Measurements from ENCODE around the gene ERBB2.

DNA sequence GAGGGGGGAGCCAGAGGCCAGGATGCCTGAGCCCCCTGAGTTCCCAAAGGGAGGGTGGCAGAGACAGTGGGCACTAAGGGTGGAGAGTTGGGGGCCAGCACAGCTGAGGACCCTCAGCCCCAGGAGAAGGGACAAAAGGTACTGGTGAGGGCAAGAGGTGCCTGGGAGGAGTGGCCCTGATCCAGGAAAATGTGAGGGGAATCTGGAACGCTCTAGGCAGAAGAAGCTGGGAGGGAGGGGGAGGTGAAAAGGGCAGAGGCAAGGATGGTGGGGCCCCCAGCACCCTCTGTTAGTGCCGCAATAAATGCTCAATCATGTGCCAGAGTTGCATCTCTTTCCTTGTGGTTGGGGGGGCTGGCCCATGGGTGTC lies 33.6 kb upstream of the ERBB2 start:
- TF ChIP-seq ZSCAN12 (CRISPR knock-in tag; IDR thresholded peaks at IDR 0.05) (no peak), SP1 (IDR thresholded peaks at IDR 0.05) (no peak), SP1 (CRISPR knock-in tag; IDR thresholded peaks at IDR 0.05) (no peak), ZHX2 (IDR thresholded peaks at IDR 0.05; ENCODE audit: low read depth) (no peak), ZHX2 (CRISPR knock-in tag; IDR thresholded peaks at IDR 0.05; ENCODE audit: borderline replicate concordance) (no peak), BHLHE40 (IDR thresholded peaks at IDR 0.05; ENCODE audit: low read length) (no peak), JUND (CRISPR knock-in tag; IDR thresholded peaks at IDR 0.05) (no peak), FOXK2 (IDR thresholded peaks at IDR 0.05) (no peak), HMGXB4 (CRISPR knock-in tag; IDR thresholded peaks at IDR 0.05; ENCODE audit: borderline replicate concordance in 1 of 2, low read depth in 1 of 2) (no peak), ZNF687 (CRISPR knock-in tag; IDR thresholded peaks at IDR 0.05) (no peak), TBX2 (CRISPR knock-in tag; IDR thresholded peaks at IDR 0.05; ENCODE audit: borderline replicate concordance) (no peak), EZH2 (conservative IDR thresholded peaks at IDR 0.05; ENCODE audit: low read depth, low read length) (no peak), YY1 (IDR thresholded peaks at IDR 0.05; ENCODE audit: insufficient read depth, insufficient replicate concordance, low read depth, low read length) (no peak)
- TF ChIP-seq, protein P1, sequence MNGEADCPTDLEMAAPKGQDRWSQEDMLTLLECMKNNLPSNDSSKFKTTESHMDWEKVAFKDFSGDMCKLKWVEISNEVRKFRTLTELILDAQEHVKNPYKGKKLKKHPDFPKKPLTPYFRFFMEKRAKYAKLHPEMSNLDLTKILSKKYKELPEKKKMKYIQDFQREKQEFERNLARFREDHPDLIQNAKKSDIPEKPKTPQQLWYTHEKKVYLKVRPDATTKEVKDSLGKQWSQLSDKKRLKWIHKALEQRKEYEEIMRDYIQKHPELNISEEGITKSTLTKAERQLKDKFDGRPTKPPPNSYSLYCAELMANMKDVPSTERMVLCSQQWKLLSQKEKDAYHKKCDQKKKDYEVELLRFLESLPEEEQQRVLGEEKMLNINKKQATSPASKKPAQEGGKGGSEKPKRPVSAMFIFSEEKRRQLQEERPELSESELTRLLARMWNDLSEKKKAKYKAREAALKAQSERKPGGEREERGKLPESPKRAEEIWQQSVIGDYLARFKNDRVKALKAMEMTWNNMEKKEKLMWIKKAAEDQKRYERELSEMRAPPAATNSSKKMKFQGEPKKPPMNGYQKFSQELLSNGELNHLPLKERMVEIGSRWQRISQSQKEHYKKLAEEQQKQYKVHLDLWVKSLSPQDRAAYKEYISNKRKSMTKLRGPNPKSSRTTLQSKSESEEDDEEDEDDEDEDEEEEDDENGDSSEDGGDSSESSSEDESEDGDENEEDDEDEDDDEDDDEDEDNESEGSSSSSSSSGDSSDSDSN (CRISPR knock-in tag; IDR thresholded peaks at IDR 0.05), result no peak
- TF ChIP-seq, protein P2, sequence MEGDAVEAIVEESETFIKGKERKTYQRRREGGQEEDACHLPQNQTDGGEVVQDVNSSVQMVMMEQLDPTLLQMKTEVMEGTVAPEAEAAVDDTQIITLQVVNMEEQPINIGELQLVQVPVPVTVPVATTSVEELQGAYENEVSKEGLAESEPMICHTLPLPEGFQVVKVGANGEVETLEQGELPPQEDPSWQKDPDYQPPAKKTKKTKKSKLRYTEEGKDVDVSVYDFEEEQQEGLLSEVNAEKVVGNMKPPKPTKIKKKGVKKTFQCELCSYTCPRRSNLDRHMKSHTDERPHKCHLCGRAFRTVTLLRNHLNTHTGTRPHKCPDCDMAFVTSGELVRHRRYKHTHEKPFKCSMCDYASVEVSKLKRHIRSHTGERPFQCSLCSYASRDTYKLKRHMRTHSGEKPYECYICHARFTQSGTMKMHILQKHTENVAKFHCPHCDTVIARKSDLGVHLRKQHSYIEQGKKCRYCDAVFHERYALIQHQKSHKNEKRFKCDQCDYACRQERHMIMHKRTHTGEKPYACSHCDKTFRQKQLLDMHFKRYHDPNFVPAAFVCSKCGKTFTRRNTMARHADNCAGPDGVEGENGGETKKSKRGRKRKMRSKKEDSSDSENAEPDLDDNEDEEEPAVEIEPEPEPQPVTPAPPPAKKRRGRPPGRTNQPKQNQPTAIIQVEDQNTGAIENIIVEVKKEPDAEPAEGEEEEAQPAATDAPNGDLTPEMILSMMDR (CRISPR knock-in tag; IDR thresholded peaks at IDR 0.05), result no peak
- TF ChIP-seq, protein P3, sequence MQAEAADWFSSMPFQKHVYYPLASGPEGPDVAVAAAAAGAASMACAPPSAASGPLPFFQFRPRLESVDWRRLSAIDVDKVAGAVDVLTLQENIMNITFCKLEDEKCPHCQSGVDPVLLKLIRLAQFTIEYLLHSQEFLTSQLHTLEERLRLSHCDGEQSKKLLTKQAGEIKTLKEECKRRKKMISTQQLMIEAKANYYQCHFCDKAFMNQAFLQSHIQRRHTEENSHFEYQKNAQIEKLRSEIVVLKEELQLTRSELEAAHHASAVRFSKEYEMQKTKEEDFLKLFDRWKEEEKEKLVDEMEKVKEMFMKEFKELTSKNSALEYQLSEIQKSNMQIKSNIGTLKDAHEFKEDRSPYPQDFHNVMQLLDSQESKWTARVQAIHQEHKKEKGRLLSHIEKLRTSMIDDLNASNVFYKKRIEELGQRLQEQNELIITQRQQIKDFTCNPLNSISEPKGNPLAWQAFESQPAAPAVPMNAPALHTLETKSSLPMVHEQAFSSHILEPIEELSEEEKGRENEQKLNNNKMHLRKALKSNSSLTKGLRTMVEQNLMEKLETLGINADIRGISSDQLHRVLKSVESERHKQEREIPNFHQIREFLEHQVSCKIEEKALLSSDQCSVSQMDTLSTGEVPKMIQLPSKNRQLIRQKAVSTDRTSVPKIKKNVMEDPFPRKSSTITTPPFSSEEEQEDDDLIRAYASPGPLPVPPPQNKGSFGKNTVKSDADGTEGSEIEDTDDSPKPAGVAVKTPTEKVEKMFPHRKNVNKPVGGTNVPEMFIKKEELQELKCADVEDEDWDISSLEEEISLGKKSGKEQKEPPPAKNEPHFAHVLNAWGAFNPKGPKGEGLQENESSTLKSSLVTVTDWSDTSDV (CRISPR knock-in tag; IDR thresholded peaks at IDR 0.05), result no peak
